Measurements from ENCODE around the gene EFS. TPM values are rescaled to one million over a fixed set of nuclear protein-coding genes. Genes with fewer than 3 reads are reported as not detected.
"Not testable (repeated sequence)": the region's sequence is repeated elsewhere in the genome, so short reads cannot be mapped to it uniquely, and the experiment has no call there.

The EFS gene
- total RNA-seq, 1 experiment from 2014 or later: not detected

DNA sequence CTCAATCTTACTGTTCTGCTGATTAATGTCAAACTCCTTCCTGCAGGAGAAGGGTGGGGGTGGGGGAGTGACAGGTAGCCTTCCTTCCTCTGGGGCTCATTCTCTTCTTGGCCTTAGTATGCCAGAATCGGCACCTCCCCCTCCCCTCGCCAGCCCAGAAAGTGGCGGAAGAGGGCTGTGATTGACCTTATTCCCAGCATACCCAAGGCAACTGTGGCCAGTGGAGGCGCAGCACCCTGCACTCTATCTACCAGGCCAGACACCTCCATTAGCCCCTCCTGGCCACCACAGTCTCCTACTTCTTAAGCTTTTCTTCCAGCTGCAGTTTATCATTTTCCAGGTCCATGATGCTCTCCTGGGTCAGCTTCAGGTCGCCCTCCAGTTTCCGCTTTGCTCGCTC lies 27.6 kb upstream of the EFS start:
- in situ Hi-C loops (cut with HindIII; ENCODE audit: low pct_unique_long_range_greater_than_20kb, low sequenced_read_pairs): no loop called here
- no peak overlapping the region for H3K27ac ChIP-seq (ENCODE audit: low read length)
- no peaks in the 10 kb centered on the region for H3K27me3 ChIP-seq (ENCODE audit: control insufficient read depth, insufficient read depth, low read length)
- no peak overlapping the region for H3K4me3 ChIP-seq (ENCODE audit: low read depth in 2 of 2, low read length in 2 of 2)
- BruUV-seq (replicated peaks): no TSS peak
- H3K9me3 ChIP-seq (ENCODE audit: control insufficient read depth, insufficient read depth, low read depth, low read length): no peaks in the 10 kb centered on the region
- CTCF ChIA-PET: no interaction called here
- intact Hi-C loops (cut with micrococcal nuclease; ENCODE audit: unreplicated experiment): no loop called here
- DNase-seq (ENCODE audit: low read depth, low spot score): no peak
- no peaks in the 10 kb centered on the region for H3K36me3 ChIP-seq (ENCODE audit: control insufficient read depth, insufficient read depth, low read length)
- TF ChIP-seq POLR2AphosphoS5 (IDR thresholded peaks at IDR 0.05; ENCODE audit: low read depth, low read length) (no peak), TCF7L2 (IDR thresholded peaks at IDR 0.05; ENCODE audit: low read depth, low read length) (no peak), SIN3A (IDR thresholded peaks at IDR 0.05; ENCODE audit: borderline replicate concordance, insufficient read depth, low read depth, low read length) (no peak)
- TF ChIP-seq, protein P1, sequence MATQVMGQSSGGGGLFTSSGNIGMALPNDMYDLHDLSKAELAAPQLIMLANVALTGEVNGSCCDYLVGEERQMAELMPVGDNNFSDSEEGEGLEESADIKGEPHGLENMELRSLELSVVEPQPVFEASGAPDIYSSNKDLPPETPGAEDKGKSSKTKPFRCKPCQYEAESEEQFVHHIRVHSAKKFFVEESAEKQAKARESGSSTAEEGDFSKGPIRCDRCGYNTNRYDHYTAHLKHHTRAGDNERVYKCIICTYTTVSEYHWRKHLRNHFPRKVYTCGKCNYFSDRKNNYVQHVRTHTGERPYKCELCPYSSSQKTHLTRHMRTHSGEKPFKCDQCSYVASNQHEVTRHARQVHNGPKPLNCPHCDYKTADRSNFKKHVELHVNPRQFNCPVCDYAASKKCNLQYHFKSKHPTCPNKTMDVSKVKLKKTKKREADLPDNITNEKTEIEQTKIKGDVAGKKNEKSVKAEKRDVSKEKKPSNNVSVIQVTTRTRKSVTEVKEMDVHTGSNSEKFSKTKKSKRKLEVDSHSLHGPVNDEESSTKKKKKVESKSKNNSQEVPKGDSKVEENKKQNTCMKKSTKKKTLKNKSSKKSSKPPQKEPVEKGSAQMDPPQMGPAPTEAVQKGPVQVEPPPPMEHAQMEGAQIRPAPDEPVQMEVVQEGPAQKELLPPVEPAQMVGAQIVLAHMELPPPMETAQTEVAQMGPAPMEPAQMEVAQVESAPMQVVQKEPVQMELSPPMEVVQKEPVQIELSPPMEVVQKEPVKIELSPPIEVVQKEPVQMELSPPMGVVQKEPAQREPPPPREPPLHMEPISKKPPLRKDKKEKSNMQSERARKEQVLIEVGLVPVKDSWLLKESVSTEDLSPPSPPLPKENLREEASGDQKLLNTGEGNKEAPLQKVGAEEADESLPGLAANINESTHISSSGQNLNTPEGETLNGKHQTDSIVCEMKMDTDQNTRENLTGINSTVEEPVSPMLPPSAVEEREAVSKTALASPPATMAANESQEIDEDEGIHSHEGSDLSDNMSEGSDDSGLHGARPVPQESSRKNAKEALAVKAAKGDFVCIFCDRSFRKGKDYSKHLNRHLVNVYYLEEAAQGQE (IDR thresholded peaks at IDR 0.05; ENCODE audit: insufficient read depth in 1 of 2, low read depth in 2 of 2, low read length in 1 of 2): no peak
- TF ChIP-seq, protein P2, sequence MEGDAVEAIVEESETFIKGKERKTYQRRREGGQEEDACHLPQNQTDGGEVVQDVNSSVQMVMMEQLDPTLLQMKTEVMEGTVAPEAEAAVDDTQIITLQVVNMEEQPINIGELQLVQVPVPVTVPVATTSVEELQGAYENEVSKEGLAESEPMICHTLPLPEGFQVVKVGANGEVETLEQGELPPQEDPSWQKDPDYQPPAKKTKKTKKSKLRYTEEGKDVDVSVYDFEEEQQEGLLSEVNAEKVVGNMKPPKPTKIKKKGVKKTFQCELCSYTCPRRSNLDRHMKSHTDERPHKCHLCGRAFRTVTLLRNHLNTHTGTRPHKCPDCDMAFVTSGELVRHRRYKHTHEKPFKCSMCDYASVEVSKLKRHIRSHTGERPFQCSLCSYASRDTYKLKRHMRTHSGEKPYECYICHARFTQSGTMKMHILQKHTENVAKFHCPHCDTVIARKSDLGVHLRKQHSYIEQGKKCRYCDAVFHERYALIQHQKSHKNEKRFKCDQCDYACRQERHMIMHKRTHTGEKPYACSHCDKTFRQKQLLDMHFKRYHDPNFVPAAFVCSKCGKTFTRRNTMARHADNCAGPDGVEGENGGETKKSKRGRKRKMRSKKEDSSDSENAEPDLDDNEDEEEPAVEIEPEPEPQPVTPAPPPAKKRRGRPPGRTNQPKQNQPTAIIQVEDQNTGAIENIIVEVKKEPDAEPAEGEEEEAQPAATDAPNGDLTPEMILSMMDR (IDR thresholded peaks at IDR 0.05): no peak
- POLR2A ChIA-PET: interaction anchor here (0.7 kb wide), 1 partner anchor 19 kb away, joined by 3 read pairs; no protein-coding TSS in a partner anchor
- ATAC-seq: no peak
- H3K4me1 ChIP-seq (ENCODE audit: control insufficient read depth, insufficient read depth, low read length): no peaks in the 10 kb centered on the region

DNA sequence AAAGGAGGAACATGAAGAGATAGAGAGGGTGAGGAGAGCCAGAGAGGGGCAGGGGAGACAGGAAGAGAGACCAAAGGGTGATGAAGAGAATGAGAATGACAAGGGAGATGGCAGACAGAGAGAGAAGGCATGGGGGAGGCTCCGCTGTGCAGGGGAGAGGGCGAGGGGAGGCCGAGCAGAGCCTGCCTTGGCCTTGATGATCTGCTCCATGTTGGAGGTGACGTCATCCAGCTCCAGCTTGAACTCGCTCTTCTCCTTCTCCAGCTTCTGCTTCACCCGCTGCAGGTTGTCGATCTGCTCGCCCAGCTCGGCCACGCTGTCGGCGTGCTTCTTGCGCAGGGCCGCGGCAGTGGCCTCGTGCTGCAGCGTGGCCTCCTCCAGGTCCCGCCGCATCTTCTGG lies 24.9 kb upstream of the EFS start:
- in situ Hi-C loops (cut with HindIII; ENCODE audit: low pct_unique_long_range_greater_than_20kb, low sequenced_read_pairs); DNase-seq (ENCODE audit: low read depth, low spot score); H3K4me1 ChIP-seq (ENCODE audit: control insufficient read depth, insufficient read depth, low read length); BruUV-seq (replicated peaks); H3K27ac ChIP-seq (ENCODE audit: low read length); POLR2A ChIA-PET; H3K27me3 ChIP-seq (ENCODE audit: control insufficient read depth, insufficient read depth, low read length); H3K36me3 ChIP-seq (ENCODE audit: control insufficient read depth, insufficient read depth, low read length); CTCF ChIA-PET; intact Hi-C loops (cut with micrococcal nuclease; ENCODE audit: unreplicated experiment); ATAC-seq; H3K9me3 ChIP-seq (ENCODE audit: control insufficient read depth, insufficient read depth, low read depth, low read length); H3K4me3 ChIP-seq (ENCODE audit: low read depth in 2 of 2, low read length in 2 of 2): not testable (repeated sequence)

DNA sequence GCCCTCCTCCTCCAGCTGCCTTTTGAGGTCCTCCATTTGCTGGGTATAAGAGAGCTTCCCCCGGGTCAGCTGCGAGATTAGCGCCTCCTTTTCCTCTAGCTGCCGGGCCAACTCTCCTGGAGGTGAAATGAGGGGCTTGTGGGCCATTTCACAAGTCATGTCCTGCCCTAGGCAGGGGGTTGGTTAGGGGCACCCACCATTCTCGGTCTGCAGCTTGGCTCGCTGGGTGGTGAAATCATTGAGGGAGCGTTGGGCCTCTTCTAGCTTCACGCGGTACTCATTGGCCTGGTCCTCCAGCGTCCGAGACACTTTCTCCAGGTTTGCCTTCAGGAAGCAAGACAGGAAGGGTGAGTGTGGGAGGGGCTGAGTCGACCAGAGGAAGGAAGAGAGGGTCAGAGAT lies 24.4 kb upstream of the EFS start:
- no peaks in the 10 kb centered on the region for H3K36me3 ChIP-seq (ENCODE audit: control insufficient read depth, insufficient read depth, low read length)
- ATAC-seq (no peak), DNase-seq (ENCODE audit: low read depth, low spot score) (no peak)
- H3K9me3 ChIP-seq (ENCODE audit: control insufficient read depth, insufficient read depth, low read depth, low read length): no peaks in the 10 kb centered on the region
- no peaks in the 10 kb centered on the region for H3K4me1 ChIP-seq (ENCODE audit: control insufficient read depth, insufficient read depth, low read length)
- no peak overlapping the region for H3K27ac ChIP-seq (ENCODE audit: low read length)
- H3K4me3 ChIP-seq (ENCODE audit: low read depth in 2 of 2, low read length in 2 of 2): no peak overlapping the region
- intact Hi-C loops (cut with micrococcal nuclease; ENCODE audit: unreplicated experiment) (no loop called here), in situ Hi-C loops (cut with HindIII; ENCODE audit: low pct_unique_long_range_greater_than_20kb, low sequenced_read_pairs) (no loop called here)
- CTCF ChIA-PET: no interaction called here
- TF ChIP-seq TCF7L2 (IDR thresholded peaks at IDR 0.05; ENCODE audit: low read depth, low read length) (no peak), POLR2AphosphoS5 (IDR thresholded peaks at IDR 0.05; ENCODE audit: low read depth, low read length) (no peak), SIN3A (IDR thresholded peaks at IDR 0.05; ENCODE audit: borderline replicate concordance, insufficient read depth, low read depth, low read length) (no peak)
- TF ChIP-seq, protein P2 (IDR thresholded peaks at IDR 0.05): no peak
- TF ChIP-seq, protein P1 (IDR thresholded peaks at IDR 0.05; ENCODE audit: insufficient read depth in 1 of 2, low read depth in 2 of 2, low read length in 1 of 2): no peak
- H3K27me3 ChIP-seq (ENCODE audit: control insufficient read depth, insufficient read depth, low read length): no peaks in the 10 kb centered on the region
- BruUV-seq (replicated peaks): no TSS peak
- POLR2A ChIA-PET: no interaction called here

Data from Panc1 (cell line).